ENCODE data around the gene RABL6. TPM values are rescaled to one million over a fixed set of nuclear protein-coding genes. Genes with fewer than 3 reads are reported as not detected.

RABL6 gene
- total RNA-seq, 4 donors from 2014 or later = 28.8 to 57.9 (median 39.6) TPM

GRCh38 chr9:136826188-136826541 lies 18.4 kb downstream of the RABL6 start:
- H3K27ac ChIP-seq = no peak overlapping the region
- H3K4me3 ChIP-seq = no peak overlapping the region
- H3K4me1 ChIP-seq = peaks cover 0 to 5% of the 10 kb centered on the region in 2 donors
- no peaks in the 10 kb centered on the region for H3K9me3 ChIP-seq
- intact Hi-C loops (cut with DNase I; ENCODE audit: low total_unique reads) = no loop called here
- TF ChIP-seq POLR2A (IDR thresholded peaks at IDR 0.05) (no peak), CTCF (IDR thresholded peaks at IDR 0.05) (no peak)
- DNase-seq = no peak
- no peaks in the 10 kb centered on the region for H3K27me3 ChIP-seq
- H3K36me3 ChIP-seq = no peaks in the 10 kb centered on the region

GRCh38 chr9:136826703-136827582 lies 19.2 kb downstream of the RABL6 start:
- Histone ChIP-seq H3K4me1 (no peaks in the 10 kb centered on the region), H3K36me3 (no peaks in the 10 kb centered on the region), H3K9me3 (no peaks in the 10 kb centered on the region), H3K27me3 (no peaks in the 10 kb centered on the region), H3K27ac (no peak overlapping the region), H3K4me3 (no peak overlapping the region)
- no peak for TF ChIP-seq CTCF (IDR thresholded peaks at IDR 0.05)
- TF ChIP-seq POLR2A (IDR thresholded peaks at IDR 0.05) = no peak
- no peak for DNase-seq
- intact Hi-C loops (cut with DNase I; ENCODE audit: low total_unique reads) = no loop called here

- Histone ChIP-seq H3K9me3 (no peaks in the 10 kb centered on the region), H3K36me3 (no peaks in the 10 kb centered on the region), H3K27ac (no peak overlapping the region), H3K4me3 (no peak overlapping the region), H3K27me3 (no peaks in the 10 kb centered on the region), H3K4me1 (no peaks in the 10 kb centered on the region)
- DNase-seq = no peak
- TF ChIP-seq POLR2A (IDR thresholded peaks at IDR 0.05) = no peak
- no peak for TF ChIP-seq CTCF (IDR thresholded peaks at IDR 0.05)
- intact Hi-C loops (cut with DNase I; ENCODE audit: low total_unique reads) = no loop called here
Measured at GRCh38 chr9:136827794-136828473, 20.2 kb downstream of the RABL6 start.

- Histone ChIP-seq H3K27me3 (no peaks in the 10 kb centered on the region), H3K36me3 (no peaks in the 10 kb centered on the region), H3K27ac (no peak overlapping the region), H3K9me3 (no peaks in the 10 kb centered on the region), H3K4me3 (no peak overlapping the region), H3K4me1 (no peaks in the 10 kb centered on the region)
- TF ChIP-seq POLR2A (IDR thresholded peaks at IDR 0.05) (no peak), CTCF (IDR thresholded peaks at IDR 0.05) (no peak)
- intact Hi-C loops (cut with DNase I; ENCODE audit: low total_unique reads) = no loop called here
- DNase-seq = no peak
Measured at GRCh38 chr9:136828474-136829140, 20.9 kb downstream of the RABL6 start.

GRCh38 chr9:136829412-136829811 lies 21.7 kb downstream of the RABL6 start:
- no peaks in the 10 kb centered on the region for H3K36me3 ChIP-seq
- H3K9me3 ChIP-seq = no peaks in the 10 kb centered on the region
- DNase-seq = no peak
- H3K27ac ChIP-seq = no peak overlapping the region
- no peaks in the 10 kb centered on the region for H3K27me3 ChIP-seq
- H3K4me1 ChIP-seq = no peaks in the 10 kb centered on the region
- H3K4me3 ChIP-seq = no peak overlapping the region
- intact Hi-C loops (cut with DNase I; ENCODE audit: low total_unique reads) = no loop called here
- TF ChIP-seq CTCF (IDR thresholded peaks at IDR 0.05) (no peak), POLR2A (IDR thresholded peaks at IDR 0.05) (no peak)

Data from uterus (tissue), 4 donors.